HFF-Myc (cell line): ENCODE data around the gene PABPC4L.
A peak's percentile ranks its signal among the peaks of the same experiment; 100 is the strongest.

Source experiments
- DNase-seq: peaks from one replicate; pipeline ENCODE4 v3.0.0-alpha.2; 2011; ENCODE audit warnings: low read depth; ENCODE audit errors: extremely low read depth
- H3K4me3 ChIP-seq: replicated peaks from 2 replicates; pipeline ENCODE4 v1.5.1; 2011; ENCODE audit warnings: low read depth, mild to moderate bottlenecking, control low read depth, low read length
- TF ChIP-seq, protein P1 (sequence below): IDR thresholded peaks from 2 replicates; pipeline ENCODE4 v1.5.1; 2012; ENCODE audit warnings: mild to moderate bottlenecking, low read depth, low read length, control low read depth; ENCODE audit errors: missing control alignments

Gene PABPC4L

DNA sequence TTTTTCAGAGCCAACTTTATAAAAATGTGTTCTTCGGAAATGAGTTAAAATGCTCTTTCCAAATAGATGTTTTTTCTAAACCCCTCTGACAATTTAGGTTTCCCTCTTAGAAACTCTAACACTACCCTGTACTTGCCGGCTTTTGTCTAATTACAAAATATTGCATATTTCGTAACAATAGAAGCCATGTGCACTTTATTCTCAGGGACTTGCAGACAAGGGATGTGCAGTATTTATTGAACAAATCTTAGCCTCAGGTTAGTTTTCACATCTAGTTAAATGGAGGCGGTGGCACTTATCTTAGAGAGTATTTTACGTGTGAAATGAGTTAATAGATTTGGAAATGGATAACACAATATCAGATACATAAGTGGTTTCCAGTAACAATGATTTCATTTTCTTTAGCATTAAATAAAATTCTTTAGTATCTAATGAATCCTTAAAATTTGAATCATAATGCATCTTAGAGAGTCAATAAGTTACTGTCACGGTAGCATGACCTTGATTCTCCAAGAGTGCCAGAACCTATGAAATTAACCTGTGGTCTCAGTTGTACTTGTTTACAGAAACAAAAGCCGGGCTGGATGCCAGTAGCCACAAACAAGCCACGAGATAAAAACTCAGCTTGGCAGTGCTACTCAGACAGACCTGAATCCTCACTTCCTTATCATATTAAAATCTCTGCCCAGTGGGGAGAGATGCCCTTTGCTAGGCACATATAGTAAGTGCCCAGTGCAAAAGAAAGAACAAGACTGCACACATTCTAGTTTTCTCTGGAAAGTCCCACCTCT is 772 bp upstream of the PABPC4L start:
- DNase-seq: no peak
- peak overlapping the region; percentile 51; the same call in 1 of the 2 replicates for H3K4me3 ChIP-seq
- TF ChIP-seq, protein P1, sequence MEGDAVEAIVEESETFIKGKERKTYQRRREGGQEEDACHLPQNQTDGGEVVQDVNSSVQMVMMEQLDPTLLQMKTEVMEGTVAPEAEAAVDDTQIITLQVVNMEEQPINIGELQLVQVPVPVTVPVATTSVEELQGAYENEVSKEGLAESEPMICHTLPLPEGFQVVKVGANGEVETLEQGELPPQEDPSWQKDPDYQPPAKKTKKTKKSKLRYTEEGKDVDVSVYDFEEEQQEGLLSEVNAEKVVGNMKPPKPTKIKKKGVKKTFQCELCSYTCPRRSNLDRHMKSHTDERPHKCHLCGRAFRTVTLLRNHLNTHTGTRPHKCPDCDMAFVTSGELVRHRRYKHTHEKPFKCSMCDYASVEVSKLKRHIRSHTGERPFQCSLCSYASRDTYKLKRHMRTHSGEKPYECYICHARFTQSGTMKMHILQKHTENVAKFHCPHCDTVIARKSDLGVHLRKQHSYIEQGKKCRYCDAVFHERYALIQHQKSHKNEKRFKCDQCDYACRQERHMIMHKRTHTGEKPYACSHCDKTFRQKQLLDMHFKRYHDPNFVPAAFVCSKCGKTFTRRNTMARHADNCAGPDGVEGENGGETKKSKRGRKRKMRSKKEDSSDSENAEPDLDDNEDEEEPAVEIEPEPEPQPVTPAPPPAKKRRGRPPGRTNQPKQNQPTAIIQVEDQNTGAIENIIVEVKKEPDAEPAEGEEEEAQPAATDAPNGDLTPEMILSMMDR: no peak

- TF ChIP-seq, protein P1: no peak
- DNase-seq: no peak
- H3K4me3 ChIP-seq: peak overlapping the region; percentile 51
Measured at GRCh38 chr4:134200811-134201215, 776 bp downstream of the PABPC4L start.

GRCh38 chr4:134189949-134190348 is 11.6 kb downstream of the PABPC4L start:
- DNase-seq: no peak
- H3K4me3 ChIP-seq: no peak overlapping the region
- TF ChIP-seq, protein P1: no peak

DNA sequence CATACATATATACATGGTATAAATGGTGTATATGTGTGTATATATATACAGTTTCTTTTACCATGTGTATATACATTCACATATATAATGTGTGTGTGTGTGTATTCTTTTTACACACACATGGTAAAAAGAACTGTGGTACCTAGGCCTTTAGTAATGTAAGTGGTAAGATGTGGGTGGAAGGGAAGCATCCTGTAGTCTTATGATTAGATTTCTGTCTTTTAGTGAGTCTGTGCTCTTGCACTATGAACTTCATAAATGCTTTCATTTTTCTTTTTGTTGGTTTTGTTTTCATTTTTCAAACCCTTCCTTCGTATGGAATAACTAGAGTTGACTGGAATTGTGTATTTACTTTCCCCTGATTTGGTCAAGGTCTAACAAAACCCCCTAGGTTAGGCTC is 12.1 kb downstream of the PABPC4L start:
- TF ChIP-seq, protein P1: no peak
- H3K4me3 ChIP-seq: no peak overlapping the region
- no peak for DNase-seq

GRCh38 chr4:134178706-134179105 is 22.9 kb downstream of the PABPC4L start:
- no peak overlapping the region for H3K4me3 ChIP-seq
- DNase-seq: no peak
- TF ChIP-seq, protein P1: no peak

DNA sequence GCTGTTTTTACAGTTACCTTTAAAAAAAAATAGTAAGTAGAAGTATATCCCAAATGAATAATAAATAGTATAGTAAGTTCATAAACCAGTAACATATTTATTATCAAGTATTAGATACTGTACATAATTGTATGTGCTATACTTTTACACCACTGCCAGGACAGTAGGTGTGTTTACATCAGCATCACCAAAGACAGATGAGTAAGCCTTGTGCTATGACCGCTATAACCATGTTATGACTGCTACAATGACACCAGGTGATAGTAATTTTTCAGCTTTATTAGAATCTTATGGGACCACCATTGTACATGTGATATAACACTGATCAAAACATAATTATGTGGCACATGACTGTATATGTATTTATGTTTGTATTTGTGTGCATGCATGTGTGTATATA is 27.3 kb downstream of the PABPC4L start:
- DNase-seq: no peak
- no peak overlapping the region for H3K4me3 ChIP-seq
- TF ChIP-seq, protein P1: no peak

DNA sequence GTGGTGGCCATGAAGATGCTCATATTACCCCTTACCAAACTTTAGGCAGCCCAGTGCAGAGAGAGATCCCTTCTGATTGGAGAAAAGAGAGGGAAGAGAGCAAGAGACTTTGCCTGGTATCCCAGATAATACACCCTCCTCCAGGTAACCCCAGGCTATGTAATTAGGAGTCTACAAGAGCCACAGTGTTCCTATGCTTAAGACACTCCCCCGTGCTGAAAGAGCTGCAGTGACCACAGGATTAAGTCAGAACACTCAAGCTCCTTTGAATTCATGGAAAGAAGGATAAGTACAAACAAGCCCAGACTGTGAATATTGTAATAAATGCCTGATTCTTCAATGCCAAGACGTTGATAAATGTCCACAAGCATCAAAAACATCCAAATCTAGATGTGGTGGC is 41.4 kb downstream of the PABPC4L start:
- no peak overlapping the region for H3K4me3 ChIP-seq
- no peak for DNase-seq

More for the DNA sequence above, 41.4 kb downstream of the PABPC4L start:
- TF ChIP-seq, protein P1: no peak
